Coronary artery (tissue), 2 donors: ENCODE results near the gene GRIPAP1.
A peak's percentile ranks its signal among the peaks of the same experiment; 100 is the strongest.

ENCODE experiments used
- DNase-seq: peaks from one replicate; pipeline ENCODE4 v3.0.0-alpha.2; 2017; ENCODE audit warnings: low spot score
- H3K27ac ChIP-seq, 2 donors: fragments of 200-600 bp; sonication (generic); one replicate each; pipeline ENCODE4 v1.5.1; 2016 to 2019
- H3K4me3 ChIP-seq: fragments of 200-600 bp; sonication (generic); 2 replicates; pipeline ENCODE4 v1.5.1; 2016; ENCODE audit warnings: mild to moderate bottlenecking, moderate library complexity
- TF ChIP-seq, protein P1 (sequence below): fragments of 200-600 bp; sonication (generic); IDR thresholded peaks from one replicate; pipeline ENCODE4 v1.5.1; 2019; ENCODE audit warnings: antibody characterized with exemption

The GRIPAP1 gene

GRCh38 chrX:48978226-48978625 lies 23.8 kb downstream of the GRIPAP1 start:
- no peak overlapping the region for H3K27ac ChIP-seq
- DNase-seq: no peak
- TF ChIP-seq, protein P1, sequence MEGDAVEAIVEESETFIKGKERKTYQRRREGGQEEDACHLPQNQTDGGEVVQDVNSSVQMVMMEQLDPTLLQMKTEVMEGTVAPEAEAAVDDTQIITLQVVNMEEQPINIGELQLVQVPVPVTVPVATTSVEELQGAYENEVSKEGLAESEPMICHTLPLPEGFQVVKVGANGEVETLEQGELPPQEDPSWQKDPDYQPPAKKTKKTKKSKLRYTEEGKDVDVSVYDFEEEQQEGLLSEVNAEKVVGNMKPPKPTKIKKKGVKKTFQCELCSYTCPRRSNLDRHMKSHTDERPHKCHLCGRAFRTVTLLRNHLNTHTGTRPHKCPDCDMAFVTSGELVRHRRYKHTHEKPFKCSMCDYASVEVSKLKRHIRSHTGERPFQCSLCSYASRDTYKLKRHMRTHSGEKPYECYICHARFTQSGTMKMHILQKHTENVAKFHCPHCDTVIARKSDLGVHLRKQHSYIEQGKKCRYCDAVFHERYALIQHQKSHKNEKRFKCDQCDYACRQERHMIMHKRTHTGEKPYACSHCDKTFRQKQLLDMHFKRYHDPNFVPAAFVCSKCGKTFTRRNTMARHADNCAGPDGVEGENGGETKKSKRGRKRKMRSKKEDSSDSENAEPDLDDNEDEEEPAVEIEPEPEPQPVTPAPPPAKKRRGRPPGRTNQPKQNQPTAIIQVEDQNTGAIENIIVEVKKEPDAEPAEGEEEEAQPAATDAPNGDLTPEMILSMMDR: no peak

DNA sequence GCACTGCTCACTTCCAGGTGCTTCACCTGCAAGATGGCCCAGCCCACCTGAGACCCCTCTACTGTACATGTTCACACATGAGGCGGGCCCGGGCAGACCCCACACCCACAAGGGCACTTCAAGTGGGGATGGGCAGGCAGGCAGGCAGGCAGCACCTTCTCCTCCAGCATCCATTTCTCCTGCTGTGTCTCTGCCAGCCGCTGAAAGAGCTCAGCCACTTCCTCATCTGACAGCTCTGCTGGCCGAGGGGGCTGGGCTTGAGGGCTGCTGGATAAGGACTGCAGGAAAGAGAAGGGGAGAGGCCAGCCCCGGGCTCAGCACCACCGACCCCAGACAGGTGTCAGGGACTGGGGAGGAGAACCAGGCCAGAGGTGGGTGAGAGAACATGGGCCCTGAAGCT lies 26.0 kb downstream of the GRIPAP1 start:
- TF ChIP-seq, protein P1: no peak
- no peak overlapping the region for H3K27ac ChIP-seq
- DNase-seq: no peak
- no peak overlapping the region for H3K4me3 ChIP-seq

More at GRCh38 chrX:48978226-48978625, 23.8 kb downstream of the GRIPAP1 start:
- no peak overlapping the region for H3K4me3 ChIP-seq

DNA sequence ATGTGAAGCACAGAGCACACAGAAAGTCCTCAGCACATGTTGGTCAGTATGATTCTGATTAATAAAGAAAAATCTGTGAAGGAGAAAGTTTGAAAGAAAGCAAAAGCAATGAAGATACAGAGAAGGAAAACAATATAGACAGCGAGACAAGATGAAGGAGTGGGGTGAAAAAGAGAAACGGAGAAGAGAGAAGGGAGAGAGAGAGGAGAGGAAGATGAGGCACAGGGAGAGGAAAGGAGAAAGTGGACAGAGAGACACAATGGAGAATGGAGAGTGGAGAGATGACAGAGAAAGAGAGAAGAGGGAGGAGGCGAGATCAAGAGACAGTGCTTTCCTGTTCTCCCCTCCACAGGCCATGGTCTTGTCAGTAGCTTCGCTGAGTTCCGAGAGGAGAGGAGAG lies 26.5 kb downstream of the GRIPAP1 start:
- H3K4me3 ChIP-seq: no peak overlapping the region
- TF ChIP-seq, protein P1: no peak
- no peak overlapping the region for H3K27ac ChIP-seq
- no peak for DNase-seq

GRCh38 chrX:48975041-48975440 lies 27.0 kb downstream of the GRIPAP1 start:
- Histone ChIP-seq H3K4me3 (no peak overlapping the region), H3K27ac (no peak overlapping the region)
- no peak for DNase-seq
- TF ChIP-seq, protein P1: no peak

DNA sequence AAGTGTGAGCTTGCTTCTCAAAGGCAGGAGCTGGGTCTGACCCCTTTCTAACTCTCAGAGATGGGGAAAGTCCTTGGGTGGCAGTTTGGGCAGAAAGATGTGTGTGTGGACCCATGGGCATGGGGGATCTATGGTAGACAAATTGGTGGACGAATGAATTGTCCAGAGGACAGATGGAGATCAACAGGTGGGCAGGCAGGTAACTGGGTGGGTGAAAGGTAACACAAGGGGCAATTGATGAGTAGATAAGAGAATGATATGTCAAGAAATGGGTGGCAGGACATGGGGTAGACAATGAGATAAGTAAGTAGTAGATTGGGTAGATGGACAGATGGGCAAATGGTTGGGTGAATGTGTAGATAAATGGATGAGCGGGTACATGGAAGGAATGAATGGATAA lies 27.5 kb downstream of the GRIPAP1 start:
- Histone ChIP-seq H3K27ac (no peak overlapping the region), H3K4me3 (no peak overlapping the region)
- DNase-seq: no peak
- TF ChIP-seq, protein P1: no peak

DNA sequence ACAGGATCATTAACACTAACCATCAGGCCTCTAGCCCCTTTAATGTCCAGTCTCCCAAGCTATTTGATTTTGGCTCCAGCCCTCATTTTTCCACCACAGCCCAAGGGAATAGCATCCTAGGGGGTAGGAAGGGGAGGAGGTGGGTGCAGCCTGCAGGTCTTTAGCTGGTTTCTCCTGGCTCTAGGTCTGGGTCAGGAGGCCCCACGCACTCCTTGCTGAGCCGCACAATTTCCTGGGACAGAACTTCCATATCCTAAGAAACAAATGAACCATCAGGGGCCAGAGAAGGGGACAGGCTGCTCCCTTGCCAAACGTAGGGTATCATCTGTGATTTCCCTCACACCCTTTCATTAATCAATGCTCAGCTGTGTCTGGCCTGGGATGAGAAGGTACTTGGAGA lies 28.0 kb downstream of the GRIPAP1 start:
- TF ChIP-seq, protein P1: no peak
- no peak for DNase-seq
- Histone ChIP-seq H3K27ac (no peak overlapping the region), H3K4me3 (no peak overlapping the region)

DNA sequence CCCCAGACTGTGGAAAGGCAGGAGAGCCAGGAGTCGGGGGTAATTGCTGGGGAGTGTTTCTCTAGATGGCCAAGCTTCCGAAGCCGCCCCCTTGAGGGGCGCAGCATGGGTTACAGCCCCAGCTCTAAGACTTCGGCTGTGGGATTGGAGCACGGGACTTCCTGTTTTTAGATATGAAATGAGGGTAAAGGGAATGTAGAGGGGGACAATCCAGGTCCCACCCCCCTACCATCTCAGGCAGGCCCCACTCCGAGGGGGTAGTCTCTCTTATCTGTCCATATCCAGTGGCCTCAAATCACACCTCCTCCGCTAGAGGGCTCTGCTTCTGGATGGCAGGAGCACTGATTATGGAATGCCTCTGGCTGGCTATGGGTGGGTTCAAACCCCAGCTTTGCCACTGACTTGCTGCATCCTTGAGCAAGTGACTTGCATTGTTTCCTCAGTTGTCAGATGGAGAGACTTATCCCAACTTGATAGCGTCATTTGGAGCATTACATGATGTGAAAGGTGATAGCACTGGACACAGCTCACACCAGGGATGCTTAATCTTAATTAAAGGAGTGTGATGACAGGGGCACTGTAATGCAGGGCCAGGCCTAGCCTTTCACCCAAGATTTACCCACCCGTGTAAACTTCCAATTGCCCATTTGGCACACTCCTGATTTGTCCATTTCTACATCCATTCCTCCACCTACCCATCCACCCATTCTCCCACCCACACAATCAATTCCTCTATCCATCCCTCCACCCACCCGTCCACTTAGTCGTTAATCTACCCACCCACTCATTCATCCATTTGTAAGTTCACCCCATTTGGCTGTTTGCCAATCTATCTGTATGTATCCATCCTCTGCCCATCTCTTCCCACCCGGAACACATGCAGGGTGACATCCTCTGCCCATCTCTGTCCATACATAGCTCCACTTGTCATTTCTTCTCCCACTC lies 29.6 kb downstream of the GRIPAP1 start:
- Histone ChIP-seq H3K27ac (peak overlapping the region; percentile 27 to 85), H3K4me3 (peak overlapping the region; percentile 70)
- DNase-seq: no peak
- TF ChIP-seq, protein P1: no peak
